ENCODE measurements around the gene RGS7BP.

Gene RGS7BP

DNA sequence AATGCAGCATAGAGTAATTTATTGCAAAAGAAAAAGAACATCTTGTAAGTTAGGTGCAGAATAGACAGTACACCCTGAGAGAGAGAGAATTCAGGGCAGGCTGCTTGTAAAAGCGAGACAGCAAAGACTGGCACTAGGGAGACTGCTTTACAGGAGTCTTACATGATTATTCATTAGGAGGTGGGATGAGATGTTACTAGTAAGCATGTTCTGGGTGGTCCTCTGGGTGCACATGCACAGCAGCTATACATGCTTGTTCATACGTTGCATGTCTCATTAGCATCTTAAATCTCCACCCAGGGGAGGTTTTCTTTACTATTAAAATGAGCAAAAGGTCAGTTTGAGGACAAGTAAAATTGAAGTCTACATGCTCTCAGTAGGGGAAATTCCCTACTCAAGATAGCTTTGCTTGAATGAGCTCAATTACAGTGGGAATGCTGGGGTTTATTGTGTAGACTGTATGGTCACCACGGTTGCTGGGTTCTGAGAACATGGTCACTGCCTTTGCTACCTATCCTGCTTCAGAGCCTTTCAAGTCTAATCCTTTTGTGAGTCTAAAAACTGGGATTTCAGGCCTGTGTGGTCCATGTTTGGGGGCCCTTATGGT is 60.6 kb downstream of the RGS7BP start:
- no peak for DNase-seq

- DNase-seq = no peak
Measured at GRCh38 chr5:64569858-64570257, 64.0 kb downstream of the RGS7BP start.

- DNase-seq = no peak
Measured at GRCh38 chr5:64570395-64570996, 64.7 kb downstream of the RGS7BP start.

DNA sequence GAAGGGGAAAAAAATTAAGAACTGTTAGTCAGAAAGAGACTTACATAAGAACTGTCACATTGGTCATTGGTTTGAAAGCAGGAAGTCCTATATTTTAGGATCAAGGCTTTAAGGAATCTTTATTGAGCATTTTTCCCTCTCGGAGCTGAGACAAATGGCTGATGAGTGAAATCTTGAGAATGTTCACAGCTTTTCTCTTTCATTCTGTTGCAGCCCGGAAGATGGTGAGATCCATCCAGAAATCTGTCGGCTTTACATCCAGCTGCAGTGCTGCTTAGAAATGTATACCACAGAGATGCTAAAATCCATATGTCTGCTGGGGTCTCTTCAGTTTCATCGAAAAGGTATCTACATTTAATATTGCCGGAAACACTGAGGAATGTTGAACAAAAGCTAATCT is 69.7 kb downstream of the RGS7BP start:
- no peak for DNase-seq

DNA sequence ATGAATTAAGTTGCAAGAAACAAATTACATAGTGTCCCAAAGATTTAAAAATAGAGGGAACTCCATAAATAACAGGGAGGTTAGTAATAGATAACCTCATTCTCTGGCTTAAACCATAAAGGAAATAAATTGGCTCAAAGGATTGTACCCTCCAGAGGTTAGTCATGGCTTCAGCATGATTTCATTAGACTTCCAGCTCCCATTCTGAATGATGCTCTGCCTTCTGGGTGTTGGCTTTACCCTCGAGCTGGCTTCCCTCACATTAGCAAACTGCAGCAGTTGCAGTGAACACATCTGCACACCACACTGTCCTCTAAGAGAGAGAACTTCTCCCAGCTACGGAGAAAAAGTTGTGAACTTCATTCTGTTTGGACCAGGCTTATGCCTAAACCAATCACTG is 70.4 kb downstream of the RGS7BP start:
- DNase-seq = no peak

- DNase-seq = no peak
Measured at GRCh38 chr5:64585646-64586045, 79.8 kb downstream of the RGS7BP start.

DNA sequence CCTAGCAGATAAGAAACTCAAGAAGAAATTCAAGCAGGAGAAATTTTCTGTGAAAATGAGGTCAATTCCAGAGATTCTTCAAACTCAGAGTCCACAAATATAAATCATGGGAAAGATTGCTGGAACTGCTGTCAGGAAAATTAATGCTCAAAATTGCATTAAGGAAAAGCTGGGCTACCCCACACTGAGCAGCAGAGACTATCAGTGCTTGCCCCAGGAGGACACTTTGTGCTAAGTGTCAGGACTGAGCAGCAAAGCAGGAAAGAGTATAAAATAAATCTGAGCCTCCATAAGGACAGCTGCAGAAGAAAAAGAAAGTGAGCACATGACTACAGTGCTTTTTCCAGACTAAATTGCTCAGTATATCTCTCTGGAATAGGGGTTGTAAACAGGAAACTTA is 81.6 kb downstream of the RGS7BP start:
- DNase-seq = no peak

DNA sequence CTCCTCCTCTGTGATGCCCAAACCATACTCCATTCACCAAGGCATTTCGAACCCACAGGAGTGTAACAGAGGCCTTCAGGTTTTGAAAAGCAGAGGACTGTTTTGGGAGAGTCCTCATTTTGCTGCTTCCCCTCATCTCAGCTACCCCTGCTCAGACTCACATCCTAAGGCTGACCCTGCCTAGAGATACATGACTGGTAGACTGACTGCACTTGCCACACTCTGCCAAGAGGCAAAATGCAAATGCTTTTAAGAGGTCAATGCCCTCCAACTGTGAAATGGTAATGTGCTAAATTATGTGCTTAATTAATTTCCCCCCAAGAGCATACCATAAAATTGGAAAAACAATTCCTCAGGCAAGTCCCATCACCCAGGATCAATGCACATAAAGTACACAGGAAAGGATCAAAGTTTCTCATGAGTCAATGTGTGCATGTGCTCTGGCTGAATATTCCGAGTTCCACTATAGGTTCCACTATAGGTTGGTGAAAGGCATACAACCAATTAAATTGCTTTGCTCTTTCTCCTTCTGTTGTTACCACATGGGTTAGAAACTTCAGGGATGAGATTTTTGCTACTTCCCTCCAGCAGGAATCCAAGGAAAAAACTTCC is 87.0 kb downstream of the RGS7BP start:
- DNase-seq = no peak

GRCh38 chr5:64594025-64594424 is 88.2 kb downstream of the RGS7BP start:
- DNase-seq = no peak

DNA sequence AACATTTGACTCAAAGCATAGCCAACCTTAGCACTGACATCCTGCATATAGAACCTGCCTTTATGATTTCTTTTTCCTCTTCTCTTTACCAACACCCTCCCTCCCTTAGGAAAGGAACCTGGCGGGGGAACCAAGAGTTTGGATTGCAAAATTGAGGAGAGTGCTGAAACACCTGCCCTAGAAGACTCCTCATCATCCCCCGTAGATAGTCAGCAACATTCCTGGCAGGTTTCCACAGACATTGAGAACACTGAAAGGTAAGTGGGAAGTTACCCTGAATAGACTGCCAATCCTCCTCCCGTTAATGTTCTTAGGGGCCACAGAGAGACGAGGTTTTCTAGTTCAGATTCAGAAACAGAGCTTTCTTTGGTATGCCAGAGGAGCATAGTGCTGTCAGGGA is 88.8 kb downstream of the RGS7BP start:
- no peak for DNase-seq

- DNase-seq = no peak
Measured at GRCh38 chr5:64595031-64595855, 89.4 kb downstream of the RGS7BP start.

- no peak for DNase-seq
Measured at GRCh38 chr5:64599226-64599625, 93.4 kb downstream of the RGS7BP start.

DNA sequence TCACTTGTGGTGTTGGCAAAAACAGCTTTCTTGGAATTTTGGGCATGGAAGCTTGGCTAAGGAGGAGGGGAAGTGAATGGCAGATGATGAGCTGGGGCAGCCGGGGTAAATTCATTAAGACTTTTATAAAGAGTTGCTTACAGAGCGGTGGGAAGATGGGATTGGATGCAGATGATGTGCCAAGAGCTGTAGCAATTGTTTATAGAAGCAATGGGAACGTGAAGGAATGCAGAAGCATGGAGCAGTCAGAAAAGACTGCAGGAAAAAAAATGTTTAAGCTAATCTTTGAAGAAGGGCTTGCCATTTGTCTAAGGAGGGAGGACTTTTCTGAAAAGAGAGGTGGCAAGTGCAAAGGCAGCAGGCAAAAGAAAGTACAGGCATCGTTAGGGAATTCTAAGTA is 97.9 kb downstream of the RGS7BP start:
- DNase-seq = no peak

GRCh38 chr5:64606926-64607325 is 101.1 kb downstream of the RGS7BP start:
- DNase-seq = no peak

DNA sequence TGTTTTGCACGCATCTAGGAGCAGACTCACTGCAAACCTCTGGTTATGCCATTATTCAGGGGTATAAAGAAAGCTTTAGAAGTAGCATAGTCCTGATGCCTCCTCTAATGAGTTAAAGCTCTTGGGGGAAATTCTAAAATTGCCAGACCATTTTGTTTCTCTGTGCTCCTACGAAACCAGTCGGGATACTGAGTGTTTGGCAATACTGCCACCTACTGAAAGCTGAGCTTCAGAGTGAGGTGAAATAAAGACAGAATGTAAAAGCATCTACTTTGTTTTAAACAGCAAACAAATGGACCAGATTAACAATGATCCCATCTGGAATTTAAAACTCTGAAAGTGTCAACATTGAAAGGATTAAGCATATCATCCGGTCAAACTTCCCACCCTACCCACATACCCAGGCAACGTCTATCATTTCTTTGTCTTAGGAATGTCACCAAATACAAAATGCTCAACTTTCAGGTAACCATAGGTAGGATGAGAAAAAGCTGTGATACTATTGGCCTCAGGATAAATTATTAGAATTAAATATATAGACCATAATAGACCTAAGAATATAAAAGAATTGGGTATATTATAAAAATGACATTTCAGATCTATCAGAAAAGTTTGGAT is 106.6 kb downstream of the RGS7BP start:
- peak; percentile 68 for DNase-seq

- DNase-seq = no peak
Measured at GRCh38 chr5:64615895-64616294, 110.1 kb downstream of the RGS7BP start.

DNA sequence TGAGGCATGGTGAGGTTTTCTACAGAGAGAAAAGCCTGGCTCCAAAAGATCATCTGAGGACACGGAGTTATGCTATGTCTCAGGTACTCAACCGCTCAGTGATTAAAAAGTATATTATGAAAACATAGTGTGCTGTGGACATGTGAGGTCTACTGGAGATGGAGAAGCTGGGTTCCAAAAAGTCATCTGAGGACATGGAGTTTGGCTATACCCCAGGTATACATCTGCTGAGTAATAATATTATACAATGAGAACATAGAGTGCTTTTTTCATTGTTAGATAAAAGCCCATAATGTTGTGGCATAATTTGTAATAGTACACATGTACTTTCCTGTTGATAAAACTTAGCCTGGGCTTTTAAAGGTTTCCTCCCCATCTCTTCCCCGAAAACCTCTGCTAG is 113.8 kb downstream of the RGS7BP start:
- no peak for DNase-seq

- DNase-seq = no peak
Measured at GRCh38 chr5:64622991-64623390, 117.2 kb downstream of the RGS7BP start.

DNA sequence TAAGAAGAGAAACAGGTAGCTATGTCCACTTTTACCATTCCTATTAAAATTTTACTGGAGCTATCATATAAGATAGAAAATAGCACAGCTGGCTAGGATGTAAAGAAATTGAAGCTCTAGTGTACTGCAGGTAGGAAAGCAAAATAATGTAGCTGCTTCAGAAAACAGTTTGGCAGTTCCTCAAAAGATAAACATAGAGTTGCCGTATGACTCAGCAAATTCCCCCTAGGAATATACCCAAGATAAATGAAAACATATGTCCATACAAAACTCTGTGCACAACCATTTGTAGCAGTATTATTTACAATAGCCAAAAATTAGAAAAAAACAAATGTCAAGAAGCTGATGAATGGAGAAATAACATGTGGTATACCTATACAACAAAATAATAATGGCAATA is 119.9 kb downstream of the RGS7BP start:
- DNase-seq = no peak

DNA sequence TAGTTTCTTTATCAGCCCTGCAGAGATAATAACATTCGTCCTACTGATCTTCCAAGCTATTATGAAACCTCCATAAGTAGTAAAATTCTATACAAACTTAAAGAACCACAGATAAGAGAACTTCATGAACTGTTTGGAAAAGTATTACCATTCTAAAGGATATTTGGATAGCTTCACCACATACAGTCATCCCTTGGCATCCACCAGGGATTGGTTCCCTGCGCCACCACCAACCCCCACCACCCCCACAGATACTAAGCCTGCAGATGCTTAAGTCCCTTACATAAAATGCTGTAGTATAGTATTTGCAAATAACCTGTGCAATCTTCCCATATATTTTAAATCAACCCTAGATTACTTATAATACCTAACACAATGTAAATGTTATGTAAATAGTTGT is 123.1 kb downstream of the RGS7BP start:
- no peak for DNase-seq

DNA sequence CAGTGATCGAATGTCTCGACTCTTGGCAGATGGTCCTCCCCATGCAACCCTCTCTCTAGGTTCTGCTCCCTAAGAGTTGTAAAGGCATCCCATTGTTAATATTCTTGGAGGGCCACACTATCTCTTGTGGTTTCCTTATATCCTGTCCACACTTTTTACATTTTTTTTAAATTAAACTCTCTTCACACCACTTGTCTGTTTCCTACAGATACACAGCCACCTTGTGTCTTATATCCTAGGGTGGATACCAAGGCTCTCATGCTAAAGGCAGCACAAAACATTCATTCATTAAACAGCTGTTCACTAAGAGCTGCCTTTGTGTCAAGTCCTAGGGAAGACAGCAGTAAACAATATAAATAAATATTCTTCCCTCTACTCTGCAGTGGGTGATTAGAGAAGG is 124.0 kb downstream of the RGS7BP start:
- no peak for DNase-seq

- no peak for DNase-seq
Measured at GRCh38 chr5:64632251-64632650, 126.4 kb downstream of the RGS7BP start.

DNA sequence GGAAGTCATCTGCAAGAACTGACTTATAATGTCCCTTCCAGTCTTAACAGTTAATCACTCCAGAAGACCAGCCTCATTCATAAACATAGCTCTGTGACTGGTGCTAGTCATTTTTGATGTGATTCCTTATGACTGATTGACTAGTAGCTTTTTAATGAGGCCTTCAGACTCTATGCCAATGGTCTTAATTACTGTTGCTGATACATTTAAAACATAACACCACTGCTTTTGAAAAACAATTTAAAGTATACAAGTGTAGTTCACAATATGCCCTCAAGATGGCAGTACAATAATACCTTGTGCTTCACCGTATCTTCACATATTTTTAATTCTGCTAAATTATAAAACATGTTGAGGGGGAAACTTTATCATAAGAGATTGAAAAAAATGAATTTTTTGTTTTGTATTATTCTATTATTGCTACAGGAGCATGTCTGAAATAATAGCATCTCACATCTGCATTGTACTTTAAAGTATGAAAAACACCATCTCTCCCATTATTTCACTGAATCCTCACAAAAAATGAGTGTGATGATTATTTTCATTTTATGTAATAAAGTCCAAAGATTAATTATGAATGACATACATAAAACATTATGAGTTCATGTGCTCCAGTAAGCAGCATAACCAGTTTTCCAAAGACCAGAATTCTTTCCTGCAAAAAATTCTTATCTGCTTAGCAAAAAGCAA is 129.3 kb downstream of the RGS7BP start:
- DNase-seq = peak; percentile 6

Data from midbrain (tissue), 1 donor.